ENCODE data around the gene DIDO1. TPM values are rescaled to one million over a fixed set of nuclear protein-coding genes. Genes with fewer than 3 reads are reported as not detected.

DIDO1 gene
- total RNA-seq, 3 donors from 2014 or later (not counting 1 experiment from before 2014, with no cell fraction given), result 79.5 to 116 (median 83.4) TPM

- H3K4me1 Mint-ChIP-seq, result no peaks in the 10 kb centered on the region
- ATAC-seq, result no peak
- WGBS (ENCODE audit: insufficient coverage), result 89% methylated on average over 29 of the region's 29 CpGs
- DNase-seq, result no peak
- H3K9me3 ChIP-seq (ENCODE audit: control insufficient read depth, insufficient read depth, low read length), result no peaks in the 10 kb centered on the region
- H3K27me3 ChIP-seq (ENCODE audit: control insufficient read depth, insufficient read depth, low read length), result no peaks in the 10 kb centered on the region
- no peak for TF ChIP-seq CTCF (IDR thresholded peaks at IDR 0.05)
- H3K36me3 ChIP-seq (ENCODE audit: control insufficient read depth, insufficient read depth, low read length), result no peaks in the 10 kb centered on the region
- no peaks in the 10 kb centered on the region for H3K36me3 Mint-ChIP-seq
- H3K4me3 Mint-ChIP-seq, result no peak overlapping the region
- no peaks in the 10 kb centered on the region for H3K9me3 Mint-ChIP-seq
- H3K27ac Mint-ChIP-seq, result no peak overlapping the region
- no peak overlapping the region for H3K27ac ChIP-seq (ENCODE audit: low read length)
- H3K4me3 ChIP-seq (ENCODE audit: low read length), result no peak overlapping the region
- no peaks in the 10 kb centered on the region for H3K27me3 Mint-ChIP-seq (ENCODE audit: low read depth in 2 of 2)
- peaks cover 30% of the 10 kb centered on the region for H3K4me1 ChIP-seq (ENCODE audit: control insufficient read depth, insufficient read depth, low read length)
- intact Hi-C loops (cut with micrococcal nuclease), result no loop called here
These were observed 97.6 kb downstream of the DIDO1 start for GRCh38 chr20:62828511-62829230.

- intact Hi-C loops (cut with micrococcal nuclease), result no loop called here
- no peaks in the 10 kb centered on the region for H3K9me3 Mint-ChIP-seq
- Histone ChIP-seq H3K9me3 (ENCODE audit: control insufficient read depth, insufficient read depth, low read length) (no peaks in the 10 kb centered on the region), H3K27ac (ENCODE audit: low read length) (no peak overlapping the region), H3K4me1 (ENCODE audit: control insufficient read depth, insufficient read depth, low read length) (peaks cover 30% of the 10 kb centered on the region), H3K4me3 (ENCODE audit: low read length) (no peak overlapping the region), H3K27me3 (ENCODE audit: control insufficient read depth, insufficient read depth, low read length) (no peaks in the 10 kb centered on the region), H3K36me3 (ENCODE audit: control insufficient read depth, insufficient read depth, low read length) (no peaks in the 10 kb centered on the region)
- no peaks in the 10 kb centered on the region for H3K4me1 Mint-ChIP-seq
- no peaks in the 10 kb centered on the region for H3K36me3 Mint-ChIP-seq
- H3K4me3 Mint-ChIP-seq, result no peak overlapping the region
- H3K27ac Mint-ChIP-seq, result no peak overlapping the region
- DNase-seq (no peak), ATAC-seq (no peak)
- no peak for TF ChIP-seq CTCF (IDR thresholded peaks at IDR 0.05)
- 92% methylated on average over 9 of the region's 9 CpGs for WGBS (ENCODE audit: insufficient coverage)
- no peaks in the 10 kb centered on the region for H3K27me3 Mint-ChIP-seq (ENCODE audit: low read depth in 2 of 2)
These were observed 98.3 kb downstream of the DIDO1 start for GRCh38 chr20:62828051-62828450.

Other genes starting within 250 kb of the DIDO1 start
- under 1 TPM in 2 of 3 donors, not detected in 1; 0.11 to 0.45 TPM for gene NTSR1, start 217.7 kb downstream of the DIDO1 start, total RNA-seq
- 10 to 100 TPM in 2 of 3 donors, 1 to 10 TPM in 1; 8.3 to 12.8 (median 10.0) TPM for gene MRGBP, start 130.0 kb downstream of the DIDO1 start, total RNA-seq
- gene OGFR, start 121.7 kb downstream of the DIDO1 start, total RNA-seq, result 10 to 100 TPM; 71.0 to 84.0 (median 83.0) TPM
- 1 to 10 TPM in 1 of 3 donors, not detected in 2; 1.9 TPM for gene COL9A3, start 109.5 kb downstream of the DIDO1 start, total RNA-seq
- gene TCFL5, start 64.7 kb downstream of the DIDO1 start, total RNA-seq, result 1 to 10 TPM; 5.1 to 8.0 (median 6.4) TPM
- 10 to 100 TPM; 45.1 to 60.1 (median 53.1) TPM for gene GID8, start 11.6 kb upstream of the DIDO1 start, total RNA-seq
- gene SLC17A9, start 26.2 kb upstream of the DIDO1 start, total RNA-seq, result 10 to 100 TPM; 22.3 to 24.0 (median 23.8) TPM
- gene BHLHE23, start 80.5 kb upstream of the DIDO1 start, total RNA-seq, result not detected